ENCODE results near the gene METTL3.

Gene METTL3

DNA sequence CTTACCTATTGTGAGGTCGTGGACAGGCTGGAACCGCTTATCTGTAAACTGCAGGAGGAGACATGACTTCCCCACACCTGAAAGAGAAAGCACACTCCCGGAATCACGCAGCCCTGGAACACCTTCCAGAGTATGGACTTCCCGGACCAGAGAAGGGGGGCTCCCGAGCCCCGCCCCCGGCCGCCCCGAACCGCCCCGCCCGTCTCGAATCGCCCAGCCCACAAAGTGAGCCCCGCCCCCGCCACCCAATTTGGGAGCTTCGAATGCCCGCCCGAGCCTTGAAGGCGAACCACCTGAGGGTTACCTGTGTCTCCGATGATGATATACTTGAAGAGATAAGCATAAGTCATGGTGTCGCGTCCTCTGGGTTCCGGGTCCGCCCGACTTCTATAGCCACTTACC lies 34.6 kb downstream of the METTL3 start:
- H3K9me2 ChIP-seq (replicated peaks; ENCODE audit: insufficient read depth, low read length), result no peaks in the 10 kb centered on the region
- peak overlapping the region; percentile 81 for H2AFZ ChIP-seq (ENCODE audit: low read length)
- H4K20me1 ChIP-seq (ENCODE audit: insufficient read depth, low read length), result no peaks in the 10 kb centered on the region
- no peaks in the 10 kb centered on the region for H3F3A ChIP-seq (ENCODE audit: insufficient read depth, low read length)
- peaks cover 22% of the 10 kb centered on the region for H3K79me2 ChIP-seq (ENCODE audit: low read length)
- peak overlapping the region; percentile 59 for H3K4me2 ChIP-seq (ENCODE audit: low read depth, low read length)
- H3K4me3 ChIP-seq (ENCODE audit: low read length), result peak overlapping the region; percentile 77
- H3K9me3 ChIP-seq (replicated peaks; ENCODE audit: insufficient read depth, low read length), result no peaks in the 10 kb centered on the region
- H3K27ac ChIP-seq (ENCODE audit: low read length), result peak overlapping the region; percentile 41; the same call in 1 of the 2 replicates
- TF ChIP-seq, protein P1, sequence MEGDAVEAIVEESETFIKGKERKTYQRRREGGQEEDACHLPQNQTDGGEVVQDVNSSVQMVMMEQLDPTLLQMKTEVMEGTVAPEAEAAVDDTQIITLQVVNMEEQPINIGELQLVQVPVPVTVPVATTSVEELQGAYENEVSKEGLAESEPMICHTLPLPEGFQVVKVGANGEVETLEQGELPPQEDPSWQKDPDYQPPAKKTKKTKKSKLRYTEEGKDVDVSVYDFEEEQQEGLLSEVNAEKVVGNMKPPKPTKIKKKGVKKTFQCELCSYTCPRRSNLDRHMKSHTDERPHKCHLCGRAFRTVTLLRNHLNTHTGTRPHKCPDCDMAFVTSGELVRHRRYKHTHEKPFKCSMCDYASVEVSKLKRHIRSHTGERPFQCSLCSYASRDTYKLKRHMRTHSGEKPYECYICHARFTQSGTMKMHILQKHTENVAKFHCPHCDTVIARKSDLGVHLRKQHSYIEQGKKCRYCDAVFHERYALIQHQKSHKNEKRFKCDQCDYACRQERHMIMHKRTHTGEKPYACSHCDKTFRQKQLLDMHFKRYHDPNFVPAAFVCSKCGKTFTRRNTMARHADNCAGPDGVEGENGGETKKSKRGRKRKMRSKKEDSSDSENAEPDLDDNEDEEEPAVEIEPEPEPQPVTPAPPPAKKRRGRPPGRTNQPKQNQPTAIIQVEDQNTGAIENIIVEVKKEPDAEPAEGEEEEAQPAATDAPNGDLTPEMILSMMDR (IDR thresholded peaks at IDR 0.05; ENCODE audit: low read length), result no peak
- TF ChIP-seq EZH2 (optimal IDR thresholded peaks at IDR 0.05; ENCODE audit: low read depth, low read length), result no peak
- no peak for TF ChIP-seq EZH2phosphoT487 (IDR thresholded peaks at IDR 0.05; ENCODE audit: low read length)
- no peaks in the 10 kb centered on the region for H3K4me1 ChIP-seq (ENCODE audit: low read length)
- DNase-seq, result no peak
- no peaks in the 10 kb centered on the region for H3K27me3 ChIP-seq (replicated peaks; ENCODE audit: insufficient read depth, low read length)
- H3K36me3 ChIP-seq (replicated peaks; ENCODE audit: insufficient read depth, low read length), result no peaks in the 10 kb centered on the region
- H3K9ac ChIP-seq (ENCODE audit: low read length), result peak overlapping the region; percentile 51

DNA sequence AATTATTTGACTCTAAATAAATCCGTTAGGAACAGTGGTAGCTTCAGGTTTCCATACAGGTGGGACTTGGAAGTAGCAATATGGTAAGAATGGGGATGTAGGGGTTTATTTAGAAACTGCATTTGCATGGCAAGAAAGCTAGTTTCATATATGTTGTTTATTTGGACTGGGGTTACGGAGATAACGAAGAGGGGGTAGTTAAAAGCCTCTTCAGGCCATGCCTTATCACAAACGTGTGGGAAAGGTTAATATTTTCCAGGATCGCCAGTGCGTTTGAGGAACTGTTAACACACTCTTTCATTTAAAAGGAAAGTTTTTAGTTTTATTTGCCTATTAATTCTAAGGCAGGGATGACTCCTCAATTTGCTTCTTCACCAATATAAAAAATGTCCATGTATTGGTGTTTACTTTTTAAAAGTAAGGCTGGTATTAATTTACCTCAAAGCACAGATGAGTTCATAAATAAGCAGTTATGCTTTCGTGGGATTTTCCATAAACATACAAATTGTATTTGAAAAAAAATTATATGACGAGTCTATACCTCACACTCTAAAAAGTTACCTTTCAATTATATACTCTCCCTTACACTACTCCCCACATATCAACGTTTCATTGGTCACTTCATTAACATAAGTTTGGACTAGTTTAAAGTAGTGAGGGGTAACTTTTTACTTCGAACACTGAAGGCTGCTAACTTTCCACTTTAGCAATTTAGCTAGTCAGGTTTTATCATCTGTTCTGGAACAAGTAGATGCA lies 35.2 kb downstream of the METTL3 start:
- TF ChIP-seq EZH2 (optimal IDR thresholded peaks at IDR 0.05; ENCODE audit: low read depth, low read length) (no peak), EZH2phosphoT487 (IDR thresholded peaks at IDR 0.05; ENCODE audit: low read length) (no peak)
- TF ChIP-seq, protein P1 (IDR thresholded peaks at IDR 0.05; ENCODE audit: low read length), result no peak
- Histone ChIP-seq H3K4me2 (ENCODE audit: low read depth, low read length) (peak overlapping the region; percentile 59), H3K9ac (ENCODE audit: low read length) (peak overlapping the region; percentile 51), H4K20me1 (ENCODE audit: insufficient read depth, low read length) (no peaks in the 10 kb centered on the region), H3K9me2 (replicated peaks; ENCODE audit: insufficient read depth, low read length) (no peaks in the 10 kb centered on the region), H3K4me3 (ENCODE audit: low read length) (peak overlapping the region; percentile 77), H3K79me2 (ENCODE audit: low read length) (peaks cover 22% of the 10 kb centered on the region), H3K27me3 (replicated peaks; ENCODE audit: insufficient read depth, low read length) (no peaks in the 10 kb centered on the region), H3F3A (ENCODE audit: insufficient read depth, low read length) (no peaks in the 10 kb centered on the region), H3K9me3 (replicated peaks; ENCODE audit: insufficient read depth, low read length) (no peaks in the 10 kb centered on the region), H3K27ac (ENCODE audit: low read length) (peak overlapping the region; percentile 41; the same call in 1 of the 2 replicates), H3K4me1 (ENCODE audit: low read length) (no peaks in the 10 kb centered on the region), H3K36me3 (replicated peaks; ENCODE audit: insufficient read depth, low read length) (no peaks in the 10 kb centered on the region), H2AFZ (ENCODE audit: low read length) (peak overlapping the region; percentile 81)
- DNase-seq, result no peak

GRCh38 chr14:21467616-21468015 lies 43.5 kb downstream of the METTL3 start:
- no peaks in the 10 kb centered on the region for H3K36me3 ChIP-seq (replicated peaks; ENCODE audit: insufficient read depth, low read length)
- TF ChIP-seq EZH2phosphoT487 (IDR thresholded peaks at IDR 0.05; ENCODE audit: low read length), result no peak
- TF ChIP-seq, protein P1 (IDR thresholded peaks at IDR 0.05; ENCODE audit: low read length), result no peak
- TF ChIP-seq EZH2 (optimal IDR thresholded peaks at IDR 0.05; ENCODE audit: low read depth, low read length), result no peak

More at GRCh38 chr14:21467616-21468015, 43.5 kb downstream of the METTL3 start:
- Histone ChIP-seq H3K9me3 (replicated peaks; ENCODE audit: insufficient read depth, low read length) (no peaks in the 10 kb centered on the region), H4K20me1 (ENCODE audit: insufficient read depth, low read length) (no peaks in the 10 kb centered on the region), H3K79me2 (ENCODE audit: low read length) (no peaks in the 10 kb centered on the region), H3K4me1 (ENCODE audit: low read length) (no peaks in the 10 kb centered on the region), H2AFZ (ENCODE audit: low read length) (no peak overlapping the region), H3K9ac (ENCODE audit: low read length) (no peak overlapping the region), H3F3A (ENCODE audit: insufficient read depth, low read length) (no peaks in the 10 kb centered on the region), H3K27ac (ENCODE audit: low read length) (no peak overlapping the region), H3K4me3 (ENCODE audit: low read length) (no peak overlapping the region), H3K4me2 (ENCODE audit: low read depth, low read length) (no peak overlapping the region), H3K27me3 (replicated peaks; ENCODE audit: insufficient read depth, low read length) (no peaks in the 10 kb centered on the region), H3K9me2 (replicated peaks; ENCODE audit: insufficient read depth, low read length) (no peaks in the 10 kb centered on the region)
- DNase-seq, result no peak
